Measurements from ENCODE around the gene LGALS3BP.

The LGALS3BP gene

DNA sequence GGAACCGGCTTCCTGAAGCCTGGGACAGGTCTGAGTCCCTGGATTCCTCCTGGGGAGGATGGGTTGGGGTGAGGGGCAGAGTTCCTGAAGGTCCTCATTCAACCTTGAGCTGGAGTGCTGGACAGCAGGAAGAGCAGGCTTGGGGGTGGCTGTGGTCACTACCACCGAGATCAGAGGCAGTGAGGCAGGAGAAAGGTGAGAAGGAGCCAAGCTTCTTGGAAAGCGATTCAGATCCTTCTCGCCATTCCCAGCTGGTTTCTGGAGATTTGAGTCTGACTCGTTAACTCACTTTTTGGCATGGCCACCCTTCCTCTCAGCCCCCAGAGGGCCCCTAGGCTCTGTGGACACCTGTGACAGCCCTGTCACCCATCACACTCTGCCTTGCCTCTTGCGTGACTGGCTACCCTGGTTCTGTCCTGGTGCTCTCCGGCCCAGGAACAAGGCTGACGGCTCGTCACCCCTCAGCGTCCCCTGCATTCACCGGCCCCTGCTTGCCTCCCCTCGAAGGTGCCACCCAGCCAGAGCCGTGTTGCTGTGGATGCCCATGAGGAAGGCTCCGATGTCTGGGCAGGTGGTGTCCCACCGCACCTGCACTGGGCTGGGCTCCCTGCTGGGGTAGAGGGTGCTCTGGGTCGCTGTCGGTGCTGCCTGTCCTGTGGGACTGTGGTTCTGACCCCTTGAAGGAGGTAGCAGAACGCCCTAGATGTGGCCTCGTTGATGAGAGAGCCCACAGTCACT, 44.9 kb downstream of the LGALS3BP start:
- no peak overlapping the region for H3K4me3 ChIP-seq (replicated peaks; ENCODE audit: low read depth, low read length)
- TF ChIP-seq, protein P1, sequence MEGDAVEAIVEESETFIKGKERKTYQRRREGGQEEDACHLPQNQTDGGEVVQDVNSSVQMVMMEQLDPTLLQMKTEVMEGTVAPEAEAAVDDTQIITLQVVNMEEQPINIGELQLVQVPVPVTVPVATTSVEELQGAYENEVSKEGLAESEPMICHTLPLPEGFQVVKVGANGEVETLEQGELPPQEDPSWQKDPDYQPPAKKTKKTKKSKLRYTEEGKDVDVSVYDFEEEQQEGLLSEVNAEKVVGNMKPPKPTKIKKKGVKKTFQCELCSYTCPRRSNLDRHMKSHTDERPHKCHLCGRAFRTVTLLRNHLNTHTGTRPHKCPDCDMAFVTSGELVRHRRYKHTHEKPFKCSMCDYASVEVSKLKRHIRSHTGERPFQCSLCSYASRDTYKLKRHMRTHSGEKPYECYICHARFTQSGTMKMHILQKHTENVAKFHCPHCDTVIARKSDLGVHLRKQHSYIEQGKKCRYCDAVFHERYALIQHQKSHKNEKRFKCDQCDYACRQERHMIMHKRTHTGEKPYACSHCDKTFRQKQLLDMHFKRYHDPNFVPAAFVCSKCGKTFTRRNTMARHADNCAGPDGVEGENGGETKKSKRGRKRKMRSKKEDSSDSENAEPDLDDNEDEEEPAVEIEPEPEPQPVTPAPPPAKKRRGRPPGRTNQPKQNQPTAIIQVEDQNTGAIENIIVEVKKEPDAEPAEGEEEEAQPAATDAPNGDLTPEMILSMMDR (IDR thresholded peaks at IDR 0.05; ENCODE audit: low read depth, low read length, missing control alignments) = no peak
- DNase-seq (ENCODE audit: extremely low read depth, low read depth) = no peak

DNA sequence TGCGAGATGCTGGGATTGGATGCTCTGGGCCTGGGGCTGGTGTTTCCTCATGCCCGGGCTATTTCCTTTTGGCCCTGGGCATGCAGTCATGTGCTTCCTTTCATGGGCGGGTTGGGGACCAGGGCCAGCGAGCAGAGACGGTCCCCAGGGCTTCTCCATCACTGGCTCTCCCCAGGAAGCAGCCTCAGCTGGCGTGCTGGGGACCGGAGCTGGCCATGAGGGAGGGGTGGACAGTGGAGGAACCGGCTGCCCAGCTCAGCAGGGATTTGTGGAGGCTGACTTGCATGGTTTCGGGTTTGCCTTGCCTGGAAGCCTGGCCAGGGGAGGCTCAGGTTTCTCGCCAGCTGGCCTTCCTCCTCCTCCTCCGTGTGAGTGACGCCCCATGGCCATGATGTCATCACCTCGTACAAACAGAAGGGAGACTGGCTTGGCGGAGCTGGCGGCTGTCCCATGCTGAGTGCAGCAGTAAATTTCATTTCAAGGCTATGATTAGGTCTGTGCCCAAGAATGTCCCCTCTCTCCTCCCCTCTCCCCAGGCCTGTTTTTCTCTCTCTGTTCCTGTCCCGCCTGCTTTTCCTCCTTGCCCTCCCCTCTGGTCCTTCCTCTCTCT, 45.7 kb downstream of the LGALS3BP start:
- TF ChIP-seq, protein P1 (IDR thresholded peaks at IDR 0.05; ENCODE audit: low read depth, low read length, missing control alignments) = no peak
- peak; percentile 94 for DNase-seq (ENCODE audit: extremely low read depth, low read depth)
- H3K4me3 ChIP-seq (replicated peaks; ENCODE audit: low read depth, low read length) = peak overlapping the region; percentile 29

GRCh38 chr17:78933025-78933958, 46.4 kb downstream of the LGALS3BP start:
- peak; percentile 94 for DNase-seq (ENCODE audit: extremely low read depth, low read depth)
- TF ChIP-seq, protein P1 (IDR thresholded peaks at IDR 0.05; ENCODE audit: low read depth, low read length, missing control alignments) = no peak
- H3K4me3 ChIP-seq (replicated peaks; ENCODE audit: low read depth, low read length) = peak overlapping the region; percentile 29

DNA sequence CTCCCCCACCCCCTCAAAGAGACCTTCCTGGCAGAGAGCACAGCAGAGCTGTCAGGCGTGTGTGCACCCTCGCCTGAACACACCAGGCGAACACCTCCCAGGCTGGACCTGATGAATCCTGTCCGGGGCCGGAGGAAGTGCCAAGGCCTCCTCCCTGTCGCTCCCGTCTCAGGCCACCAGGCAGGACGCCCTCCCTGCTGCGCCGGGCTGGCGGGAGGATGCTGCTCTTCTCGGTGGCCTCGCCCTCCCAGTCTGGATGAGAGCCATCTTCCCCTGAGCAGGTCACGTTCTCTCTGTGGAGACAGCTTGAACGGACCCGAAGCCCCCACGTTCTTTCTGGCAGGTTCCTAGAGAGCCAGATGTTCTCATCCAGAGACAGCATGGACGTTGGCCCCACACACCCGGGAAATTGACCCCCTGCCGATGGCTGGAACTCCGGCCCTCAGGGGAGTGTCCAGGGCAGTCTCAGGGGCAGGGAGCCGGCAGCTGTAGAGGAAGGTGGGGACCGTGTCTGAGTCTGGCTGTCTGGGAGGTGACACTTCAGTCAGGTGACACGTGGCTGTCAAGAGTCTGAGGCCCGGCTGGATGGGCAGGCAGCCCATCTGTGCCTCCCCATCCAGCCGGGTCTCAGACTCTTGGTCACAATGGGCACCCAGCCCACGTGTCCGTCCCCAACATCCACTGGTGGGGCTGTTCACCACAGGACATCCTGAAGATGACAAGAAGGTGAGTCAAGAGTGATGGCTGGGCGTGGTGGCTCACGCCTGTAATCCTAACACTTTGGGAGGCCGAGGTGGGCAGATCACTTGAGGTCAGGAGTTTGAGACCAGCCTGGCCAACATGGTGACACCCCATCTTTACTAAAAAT, 49.6 kb downstream of the LGALS3BP start:
- TF ChIP-seq, protein P1 (IDR thresholded peaks at IDR 0.05; ENCODE audit: low read depth, low read length, missing control alignments) = no peak
- DNase-seq (ENCODE audit: extremely low read depth, low read depth) = no peak
- no peak overlapping the region for H3K4me3 ChIP-seq (replicated peaks; ENCODE audit: low read depth, low read length)

DNA sequence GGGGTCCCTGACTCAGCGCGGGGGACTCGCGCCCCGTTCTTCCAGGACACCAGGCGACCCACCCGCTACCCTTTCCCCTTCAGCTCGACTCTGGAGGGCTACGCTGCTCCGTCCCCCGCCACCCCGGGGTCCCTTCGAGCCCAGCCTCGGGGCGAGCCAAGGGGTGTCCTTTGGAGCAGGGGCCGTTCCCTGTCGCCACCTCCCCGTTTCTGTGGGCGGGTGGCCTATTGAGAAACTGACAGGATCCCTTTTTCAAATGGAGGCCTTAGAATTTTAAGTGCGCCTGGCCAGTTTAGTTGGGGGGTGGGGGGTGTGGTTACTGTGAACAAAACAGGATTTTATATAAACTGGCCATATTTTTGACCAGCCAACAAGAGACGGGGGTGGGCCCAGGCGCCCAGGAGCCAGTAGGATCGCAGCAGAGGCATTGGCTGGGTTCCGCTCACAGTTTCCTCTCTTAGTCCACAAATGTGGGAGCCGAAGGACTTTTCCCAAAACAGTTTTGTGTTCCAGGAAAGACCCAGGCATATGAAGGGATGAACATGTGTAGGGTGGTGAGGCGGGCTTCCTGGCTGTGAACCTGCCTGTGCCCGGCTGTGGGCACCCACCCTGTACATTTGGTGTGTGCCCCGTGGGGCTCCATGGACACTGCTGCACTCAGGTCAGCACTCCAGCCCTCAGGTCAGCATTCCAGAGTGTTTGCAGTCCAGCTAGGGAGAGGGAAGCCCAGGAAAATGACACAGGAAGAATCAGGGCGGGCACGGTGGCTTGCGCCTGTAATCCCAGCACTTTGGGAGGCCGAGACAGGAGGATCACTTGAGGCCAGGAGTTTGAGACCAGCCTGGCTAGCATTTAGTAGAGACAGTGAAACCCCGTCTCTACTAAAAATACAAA, 53.8 kb downstream of the LGALS3BP start:
- DNase-seq (ENCODE audit: extremely low read depth, low read depth) = peak; percentile 66
- peak overlapping the region; percentile 47 for H3K4me3 ChIP-seq (replicated peaks; ENCODE audit: low read depth, low read length)

More for the DNA sequence above, 53.8 kb downstream of the LGALS3BP start:
- TF ChIP-seq, protein P1 (IDR thresholded peaks at IDR 0.05; ENCODE audit: low read depth, low read length, missing control alignments) = no peak
